Ovary (tissue), 10 donors: ENCODE data around the gene PUS1. TPM values are rescaled to one million over a fixed set of nuclear protein-coding genes. Genes with fewer than 3 reads are reported as not detected.
"Not testable (repeated sequence)": the region's sequence is repeated elsewhere in the genome, so short reads cannot be mapped to it uniquely, and the experiment has no call there.

Source experiments
- DNase-seq, 5 donors: peaks; one replicate each; pipeline ENCODE4 v3.0.0-alpha.2; 2019 to 2020
- H3K27ac ChIP-seq, 2 donors: fragments of 200-600 bp; one replicate each; pipeline versions ENCODE4 v1.5.1 to v1.8.0; 2019 to 2022
- H3K27me3 ChIP-seq: fragments of 200-600 bp; one replicate; pipeline ENCODE4 v1.8.0; 2022
- H3K36me3 ChIP-seq: fragments of 200-600 bp; sonication (generic); one replicate; pipeline ENCODE4 v1.5.1; 2019
- H3K4me1 ChIP-seq: one replicate; pipeline ENCODE4 v1.8.1; 2013; ENCODE audit warnings: mild to moderate bottlenecking, moderate library complexity; ENCODE audit not compliant: insufficient read depth
- H3K4me3 ChIP-seq: fragments of 200-600 bp; sonication (generic); one replicate; pipeline ENCODE4 v1.5.1; 2017
- H3K9me3 ChIP-seq, 2 donors: fragments of 200-600 bp in 1 of 2; sonication (generic) in 1 of 2; one replicate each; pipeline versions ENCODE4 v1.5.1 to v1.8.1; 2013 to 2019; ENCODE audit warnings: mild to moderate bottlenecking in 1 of 2, moderate library complexity in 1 of 2
- EP300 ChIP-seq: sonication (generic); formaldehyde crosslinking; IDR thresholded peaks from one replicate; pipeline ENCODE4 v1.6.1; 2017; ENCODE audit warnings: antibody characterized with exemption
- POLR2A ChIP-seq: fragments of 450-650 bp; IDR thresholded peaks from one replicate; pipeline ENCODE4 v1.6.1; 2017; ENCODE audit warnings: antibody characterized with exemption, mild to moderate bottlenecking, moderate library complexity
- WGBS, 3 donors: extraction: QIAGEN DNeasy Blood & Tissue Kit in 1 of 3; methylation state at CpG; one replicate each; pipeline versions ENCODE4 v1.1.5 to v1.1.7; 2013 to 2017; 5-methylcytosine and 5-hydroxymethylcytosine counted together
- intact Hi-C, 4 donors: fragments of 100-400 bp; cut with DNase I; formaldehyde crosslinking; loops; one replicate each; pipeline versions ENCODE4 v1.11.0 to v1.15.1; 2022 to 2023
- long read RNA-seq, 3 donors: library from polyadenylated mRNA in 2 of 3; unstranded in 2 of 3; transcript quantifications; one replicate each; pipeline ENCODE4 v2.0.0 and lab custom pipeline, GENCODE V29; 2021 to 2026
- polyA plus RNA-seq, 2 donors: library from polyadenylated mRNA; stranded (reverse); fragments of 200-250 nt in 1 of 2; fragments of 350-450 nt in 1 of 2; fragmentation: Illumina TruSeq in 1 of 2; extraction: RNeasy Lipid Tissue Mini Kit (QIAGEN cat#74804) in 1 of 2; gene quantifications; one replicate each; pipeline ENCODE4 v1.2.3, GENCODE V29; 2013 to 2014
- total RNA-seq, 7 donors: library from RNA; depleted of rRNA in 2 of 7; stranded (reverse); fragments of >200 nt in 2 of 7; fragmentation: NEBNext Ultra II Directional in 3 of 7; extraction: Animal tissue kit (Norgen Biotek cat#: 25700) in 3 of 7; gene quantifications; one replicate each; pipeline versions ENCODE4 v1.1.0 to v1.2.4, GENCODE V29; 2016 to 2023
- TF ChIP-seq, protein P1 (sequence below), 3 donors: fragments of 450-650 bp in 2 of 3; fragments of 200-600 bp in 1 of 3; IDR thresholded peaks; one replicate each; pipeline versions ENCODE4 v1.5.1 to v1.8.0; 2016 to 2022; ENCODE audit warnings: antibody characterized with exemption in 3 of 3, mild to moderate bottlenecking in 1 of 3
- donor health status: DM: no; HTN: no; CAD: no; lungs with moderate emphysema.
- donor health status: DM: no; HTN: no; CAD: no.
- donor health status: Bipolar disorder and iron deficiency.
- donor health status: DM: yes; HTN: yes; CAD: no.
- donor health status: DM: no; HTN: no; CAD: no.
- donor health status: DM: yes; HTN: yes; CAD: no.

The PUS1 gene
- total RNA-seq (10 to 100 TPM; 11.4 to 34.7 (median 19.3) TPM), polyA plus RNA-seq (10 to 100 TPM in 1 of 2 donors, 1 to 10 TPM in 1; 3.5 to 10.6 TPM)
- long read RNA-seq, donor 1, full-length matches to known transcripts, result 5 of 13 reads
- long read RNA-seq, donor 1, partial matches to known transcripts, result 3 of 13 reads
- long read RNA-seq, donor 1, other reads (novel, unspliced or antisense), result 5 of 13 reads
- long read RNA-seq, donor 2, full-length matches to known transcripts, result 7 of 7 reads
- long read RNA-seq, donor 2, partial matches to known transcripts, result 0 of 7 reads
- long read RNA-seq, donor 2, other reads (novel, unspliced or antisense), result 0 of 7 reads
- long read RNA-seq, donor 3, full-length matches to known transcripts, result 23 of 31 reads
- long read RNA-seq, donor 3, partial matches to known transcripts, result 2 of 31 reads
- long read RNA-seq, donor 3, other reads (novel, unspliced or antisense), result 6 of 31 reads

DNA sequence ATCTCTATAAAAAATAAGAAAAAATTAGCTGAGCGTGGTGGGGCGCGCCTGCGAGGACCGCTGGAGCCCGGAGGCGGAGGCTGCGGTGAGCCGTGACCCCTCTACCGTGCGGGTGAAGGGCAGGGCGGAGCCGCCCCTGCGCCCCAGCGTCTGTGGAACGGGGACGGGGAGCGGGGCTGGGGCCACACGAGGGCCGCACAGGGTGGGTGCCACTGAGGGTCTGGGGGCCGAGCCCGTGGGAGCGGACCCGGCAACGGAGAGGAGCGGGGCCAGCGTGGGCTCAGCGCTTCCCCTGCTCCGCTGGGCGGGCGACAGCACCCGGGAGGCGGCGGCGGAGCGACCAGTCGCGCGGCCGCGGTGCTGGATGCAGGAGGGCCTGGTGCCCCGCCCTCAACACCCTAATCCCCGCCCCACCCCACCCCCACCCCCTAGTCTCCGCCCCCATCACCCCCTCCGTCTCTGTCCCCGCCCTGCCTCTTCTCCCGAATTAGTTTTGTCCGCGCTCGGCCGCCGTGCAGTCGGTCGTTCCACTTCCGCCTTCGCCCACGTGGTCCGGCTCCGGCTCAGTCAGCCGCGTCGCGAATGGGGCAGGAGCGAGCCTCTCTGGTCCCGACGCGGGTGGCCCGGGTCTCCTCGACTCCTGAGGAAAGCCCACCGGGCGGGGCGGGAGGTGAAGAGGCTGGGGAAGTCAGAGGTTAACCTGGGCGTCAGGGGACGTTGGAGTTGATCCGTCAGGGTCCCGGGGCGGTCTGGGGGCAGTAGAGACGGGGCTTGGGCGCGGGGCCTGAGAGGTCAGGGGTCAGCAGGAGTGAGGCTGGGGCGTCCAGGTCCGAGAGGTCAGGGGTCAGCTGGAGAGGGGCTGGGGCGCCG lies at the start of gene PUS1:
PUS1 (plus strand) TSS at position 566 of the 870 bp plus-strand sequence. CDS start 447 bp downstream, outside the sequence.
- intact Hi-C loops, result loop anchor here in 1 of 4 donors (2.0 kb wide), 2 partner anchors 20 to 32 kb away; partner anchors contain the start of gene EP400
- peaks cover 7% of the 10 kb centered on the region for H3K4me1 ChIP-seq
- no peaks in the 10 kb centered on the region for H3K27me3 ChIP-seq
- peak within 1 kb of the TSS; percentile 77 for H3K4me3 ChIP-seq
- no peak for TF ChIP-seq EP300
- no peak for TF ChIP-seq POLR2A
- TF ChIP-seq, protein P1, sequence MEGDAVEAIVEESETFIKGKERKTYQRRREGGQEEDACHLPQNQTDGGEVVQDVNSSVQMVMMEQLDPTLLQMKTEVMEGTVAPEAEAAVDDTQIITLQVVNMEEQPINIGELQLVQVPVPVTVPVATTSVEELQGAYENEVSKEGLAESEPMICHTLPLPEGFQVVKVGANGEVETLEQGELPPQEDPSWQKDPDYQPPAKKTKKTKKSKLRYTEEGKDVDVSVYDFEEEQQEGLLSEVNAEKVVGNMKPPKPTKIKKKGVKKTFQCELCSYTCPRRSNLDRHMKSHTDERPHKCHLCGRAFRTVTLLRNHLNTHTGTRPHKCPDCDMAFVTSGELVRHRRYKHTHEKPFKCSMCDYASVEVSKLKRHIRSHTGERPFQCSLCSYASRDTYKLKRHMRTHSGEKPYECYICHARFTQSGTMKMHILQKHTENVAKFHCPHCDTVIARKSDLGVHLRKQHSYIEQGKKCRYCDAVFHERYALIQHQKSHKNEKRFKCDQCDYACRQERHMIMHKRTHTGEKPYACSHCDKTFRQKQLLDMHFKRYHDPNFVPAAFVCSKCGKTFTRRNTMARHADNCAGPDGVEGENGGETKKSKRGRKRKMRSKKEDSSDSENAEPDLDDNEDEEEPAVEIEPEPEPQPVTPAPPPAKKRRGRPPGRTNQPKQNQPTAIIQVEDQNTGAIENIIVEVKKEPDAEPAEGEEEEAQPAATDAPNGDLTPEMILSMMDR (IDR thresholded peaks at IDR 0.05), result no peak
- H3K9me3 ChIP-seq, result no peaks in the 10 kb centered on the region
- peak within 1 kb of the TSS in 1 of 2 donors; percentile 74 for H3K27ac ChIP-seq
- 1% methylated on average over 46 to 84 of the region's 84 CpGs for WGBS, 3 donors
- no peaks in the 10 kb centered on the region for H3K36me3 ChIP-seq
- DNase-seq, result peak; percentile 93 to 96 (median 94)

DNA sequence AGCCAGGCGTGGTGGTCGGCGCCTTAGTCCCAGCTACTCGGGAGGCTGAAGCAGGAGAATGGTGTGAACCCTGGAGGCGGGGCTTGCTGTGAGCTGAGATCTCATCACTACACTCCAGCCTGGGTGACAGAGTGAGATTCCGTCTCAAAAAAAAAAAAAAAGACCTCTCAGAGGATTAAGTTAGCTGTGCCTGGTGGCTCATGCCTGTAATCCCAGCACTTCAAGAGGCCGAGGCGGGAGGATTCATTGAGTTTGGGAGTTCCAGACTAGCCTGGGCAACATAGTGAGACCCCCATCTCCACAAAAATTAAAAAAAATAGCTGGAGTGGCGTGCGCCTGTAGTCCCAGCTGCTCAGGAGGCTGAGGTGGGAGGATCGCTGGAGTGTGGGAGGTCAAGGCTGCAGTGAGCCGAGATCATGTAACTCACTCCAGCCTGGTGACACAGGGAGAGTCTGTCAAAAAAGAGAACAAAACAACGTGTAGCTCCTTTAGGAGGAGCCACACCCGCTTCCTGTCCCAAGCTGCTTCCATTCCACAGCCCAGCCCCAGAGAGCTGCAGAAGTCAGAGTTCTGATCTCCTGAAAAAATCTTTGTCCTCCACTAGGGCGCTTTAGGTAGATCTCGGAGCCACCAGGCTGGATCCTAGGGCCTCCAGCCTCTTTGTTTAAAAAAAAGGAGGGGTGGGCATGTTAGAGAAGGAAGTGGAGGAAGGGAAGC lies 46.1 kb upstream of the PUS1 start:
- no peak for DNase-seq
- WGBS, 3 donors, result 67 to 76% (median 73%) methylated on average over 16 of the region's 16 CpGs
- Histone ChIP-seq H3K27me3 (no peaks in the 10 kb centered on the region), H3K36me3 (no peaks in the 10 kb centered on the region), H3K4me1 (no peaks in the 10 kb centered on the region), H3K9me3 (no peaks in the 10 kb centered on the region), H3K27ac (no peak overlapping the region), H3K4me3 (no peak overlapping the region)
- TF ChIP-seq EP300 (no peak), POLR2A (no peak)
- TF ChIP-seq, protein P1 (IDR thresholded peaks at IDR 0.05), result no peak
- intact Hi-C loops, result no loop called here

DNA sequence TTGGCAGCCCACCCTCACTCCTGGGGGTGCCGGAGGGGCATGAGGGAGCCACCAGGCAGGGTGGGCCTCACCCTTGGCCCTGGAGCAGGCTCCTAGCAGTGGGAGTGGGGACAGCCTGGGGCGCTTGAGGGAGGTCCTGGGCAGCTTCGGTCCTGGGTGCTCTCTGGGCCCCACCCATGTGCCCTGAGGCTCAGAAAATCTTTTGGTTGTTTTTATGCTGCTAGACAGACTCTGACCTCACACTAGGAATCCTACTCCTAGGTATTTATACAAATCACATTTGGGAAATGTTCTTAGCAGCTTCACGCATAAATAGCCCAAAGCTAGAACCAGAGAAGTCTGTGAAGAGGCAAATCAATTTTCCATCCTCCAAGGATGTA lies 45.6 kb upstream of the PUS1 start:
- H3K27ac ChIP-seq, result no peak overlapping the region
- DNase-seq, result peak in 1 of 5 donors; percentile 16
- no peak overlapping the region for H3K4me3 ChIP-seq
- no peaks in the 10 kb centered on the region for H3K9me3 ChIP-seq
- H3K4me1 ChIP-seq, result no peaks in the 10 kb centered on the region
- TF ChIP-seq, protein P1 (IDR thresholded peaks at IDR 0.05), result no peak
- TF ChIP-seq POLR2A (no peak), EP300 (no peak)
- intact Hi-C loops, result no loop called here
- no peaks in the 10 kb centered on the region for H3K27me3 ChIP-seq
- WGBS, 3 donors, result 77 to 97% (median 92%) methylated on average over 4 of the region's 4 CpGs
- no peaks in the 10 kb centered on the region for H3K36me3 ChIP-seq

DNA sequence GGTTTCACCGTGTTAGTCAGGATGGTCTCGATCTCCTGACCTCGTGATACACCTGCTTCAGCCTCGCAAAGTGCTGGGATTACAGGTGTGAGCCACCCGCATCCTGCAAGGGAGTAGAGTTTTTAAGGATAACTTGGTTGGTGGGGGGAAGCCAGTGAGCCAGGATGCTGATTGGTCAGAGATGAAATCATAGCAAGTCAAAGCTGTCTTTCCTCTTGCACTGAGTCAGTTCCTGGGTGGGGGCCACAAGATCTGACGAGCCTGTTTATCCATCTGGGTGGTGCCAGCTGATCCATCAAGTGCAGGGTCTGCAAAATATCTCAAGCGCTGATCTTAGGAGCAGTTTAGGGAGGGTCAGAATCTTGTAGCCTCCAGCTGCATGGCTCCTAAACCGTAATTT lies 44.0 kb upstream of the PUS1 start:
- H3K36me3 ChIP-seq, H3K4me1 ChIP-seq, DNase-seq, H3K9me3 ChIP-seq, H3K4me3 ChIP-seq, intact Hi-C loops, H3K27me3 ChIP-seq, H3K27ac ChIP-seq: not testable (repeated sequence)
- WGBS, 3 donors, result 87 to 92% (median 91%) methylated on average over 8 of the region's 8 CpGs
